ENCODE measurements around the gene MANBA.
"Not testable (repeated sequence)": the region's sequence is repeated elsewhere in the genome, so short reads cannot be mapped to it uniquely, and the experiment has no call there.

The MANBA gene

DNA sequence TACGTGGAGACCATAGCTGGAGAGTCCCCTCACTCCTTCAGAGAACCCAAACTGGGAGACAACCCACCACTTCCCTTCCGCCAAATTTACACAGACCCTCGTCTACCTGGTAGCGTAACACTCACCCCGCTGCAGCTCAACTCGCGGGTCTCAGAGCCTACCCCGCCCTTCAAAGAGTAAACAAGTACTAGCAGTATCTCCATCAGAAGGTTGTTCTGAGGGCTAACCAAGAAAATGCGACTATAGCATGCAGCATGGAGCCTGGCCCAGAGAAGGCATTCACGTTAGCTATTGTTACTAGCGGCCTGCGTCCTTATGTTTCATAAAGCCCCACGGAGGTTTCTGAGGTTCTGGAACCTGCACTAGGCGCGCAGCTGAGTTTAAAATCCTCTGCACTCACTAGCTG lies 531 bp upstream of the MANBA start:
- DNase-seq = no peak

DNA sequence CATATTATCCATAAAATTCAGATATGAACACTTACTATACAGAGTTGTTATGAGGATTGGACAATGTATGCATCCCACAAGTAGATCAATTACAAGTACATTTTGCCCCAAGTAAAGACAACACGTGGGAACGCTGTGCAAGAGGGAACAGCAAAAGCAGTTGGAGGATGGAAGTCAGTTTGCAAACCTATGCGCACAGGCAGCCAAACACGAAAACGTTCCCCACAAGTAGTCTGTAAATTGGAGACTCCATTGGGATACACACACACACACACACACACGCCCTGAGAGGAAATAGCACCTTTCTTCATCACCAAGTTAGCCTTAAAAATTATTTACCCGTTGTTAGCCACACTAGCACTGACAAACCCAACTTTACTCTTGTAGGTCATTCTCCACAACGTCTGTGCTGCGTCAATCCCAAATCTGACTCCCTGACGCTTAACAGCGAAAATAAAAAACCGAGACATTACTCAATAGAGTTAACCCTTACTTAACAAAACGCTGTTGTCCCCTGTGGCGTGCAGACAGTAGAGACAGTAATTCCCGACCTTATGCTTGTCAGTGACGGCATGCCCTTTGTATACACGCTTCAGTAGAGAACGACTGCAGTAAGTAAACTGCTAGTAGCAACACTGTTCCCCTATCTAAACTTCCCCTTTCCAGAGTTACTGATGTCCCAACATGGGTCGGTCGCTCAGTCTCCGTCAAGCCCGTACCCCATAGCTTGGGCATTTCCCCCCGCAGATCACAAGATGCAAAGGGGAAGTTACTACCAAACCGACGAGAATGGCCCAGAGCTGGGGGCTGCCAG lies 730 bp downstream of the MANBA start:
- peak; percentile 61 for DNase-seq

DNA sequence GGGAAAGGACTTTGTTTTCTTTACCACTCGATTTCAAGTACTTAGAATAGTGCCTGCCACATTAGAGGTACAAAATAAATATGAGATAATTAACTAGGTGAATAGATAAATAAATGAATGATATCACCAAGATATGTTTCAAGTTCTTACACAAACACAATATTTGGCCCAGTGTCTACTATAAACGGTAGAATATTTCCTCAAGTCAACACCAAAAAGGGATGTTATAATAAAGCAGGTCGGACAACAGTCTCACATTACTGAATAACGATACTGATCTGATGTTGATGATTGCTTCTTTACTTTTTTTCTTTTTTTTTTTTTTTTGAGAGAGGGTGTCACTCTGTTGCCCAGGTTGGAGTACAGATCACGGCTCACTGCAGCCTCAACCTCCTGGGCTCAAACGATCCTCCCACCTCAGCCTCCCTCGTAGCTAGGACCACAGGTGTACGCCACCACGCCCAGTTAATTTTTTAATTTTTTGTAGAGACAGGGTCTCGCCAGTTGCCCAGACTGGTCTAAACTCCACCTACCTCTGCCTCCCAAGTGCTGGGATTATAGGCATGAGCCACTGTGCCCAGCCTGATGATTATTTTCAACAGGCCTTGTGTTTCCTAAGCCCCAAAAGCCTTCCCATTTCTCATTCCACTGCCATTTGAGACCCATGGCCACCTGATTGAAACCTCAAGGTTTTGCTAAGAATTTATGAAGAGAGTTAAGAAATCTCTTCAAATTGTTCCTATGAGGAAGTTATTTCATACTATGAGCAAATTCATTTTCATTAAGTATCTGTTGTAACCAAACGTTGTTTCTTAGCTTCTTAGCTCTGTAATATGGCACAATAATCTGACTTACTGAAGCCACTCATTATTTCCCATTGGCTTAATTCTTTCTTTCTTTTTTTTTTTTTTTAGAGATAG lies 2.3 kb downstream of the MANBA start:
- no peak for DNase-seq

DNA sequence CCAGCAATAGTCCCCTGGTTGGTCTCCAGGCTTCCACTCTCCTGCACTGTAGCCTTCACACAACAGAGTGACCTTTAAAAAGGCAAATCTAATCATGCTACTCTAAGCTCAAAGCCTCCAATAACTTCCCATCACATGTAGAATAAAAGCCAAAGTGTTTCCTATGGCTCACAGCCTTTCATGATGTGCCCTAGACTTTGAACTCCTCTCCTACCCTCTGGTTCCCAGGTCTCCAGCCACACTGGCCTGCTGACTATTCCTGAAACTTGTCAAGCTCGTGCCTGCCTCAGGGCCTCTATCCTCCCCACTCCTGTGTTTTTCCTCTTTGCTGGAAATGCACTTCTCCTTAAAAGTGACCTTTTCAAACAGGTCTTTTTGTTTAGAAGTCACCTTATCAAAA lies 3.1 kb downstream of the MANBA start:
- no peak for DNase-seq

DNA sequence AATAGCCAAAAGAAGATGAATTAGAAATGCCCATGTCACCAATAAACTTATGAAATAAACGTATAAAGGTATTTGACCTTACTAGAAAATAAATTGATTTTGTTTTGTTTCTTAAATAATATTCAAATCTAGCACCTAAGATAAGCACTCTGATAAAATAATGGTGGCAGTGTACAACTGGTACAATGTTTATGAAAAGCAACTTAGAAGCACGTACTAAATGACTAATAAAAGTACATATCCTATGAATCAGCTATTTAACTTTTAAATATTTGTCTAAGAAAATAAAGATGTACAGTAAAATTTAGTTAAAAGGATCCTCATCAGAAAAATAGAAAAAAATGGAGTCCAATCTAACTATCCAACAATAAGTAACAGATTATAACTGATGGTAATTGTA lies 6.7 kb downstream of the MANBA start:
- DNase-seq = no peak

DNA sequence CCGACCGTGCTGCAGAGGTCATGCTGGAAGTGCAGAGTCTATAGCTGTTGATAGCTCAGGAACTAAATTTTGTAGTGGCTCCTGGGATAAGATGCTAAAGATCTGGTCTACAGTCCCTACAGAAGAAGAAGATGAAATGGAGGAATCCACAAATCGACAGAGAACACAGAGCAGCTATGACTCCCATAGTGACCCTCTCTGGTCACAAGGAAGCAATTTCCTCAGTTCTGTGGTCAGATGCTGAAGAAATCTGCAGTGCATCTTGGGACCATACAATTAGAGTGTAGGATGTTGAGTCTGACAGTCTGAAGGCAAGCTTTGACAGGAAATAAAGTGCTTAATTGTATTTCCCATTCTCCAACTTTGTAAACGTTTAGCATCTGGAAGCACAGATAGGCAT lies 8.8 kb downstream of the MANBA start:
- DNase-seq = no peak

DNA sequence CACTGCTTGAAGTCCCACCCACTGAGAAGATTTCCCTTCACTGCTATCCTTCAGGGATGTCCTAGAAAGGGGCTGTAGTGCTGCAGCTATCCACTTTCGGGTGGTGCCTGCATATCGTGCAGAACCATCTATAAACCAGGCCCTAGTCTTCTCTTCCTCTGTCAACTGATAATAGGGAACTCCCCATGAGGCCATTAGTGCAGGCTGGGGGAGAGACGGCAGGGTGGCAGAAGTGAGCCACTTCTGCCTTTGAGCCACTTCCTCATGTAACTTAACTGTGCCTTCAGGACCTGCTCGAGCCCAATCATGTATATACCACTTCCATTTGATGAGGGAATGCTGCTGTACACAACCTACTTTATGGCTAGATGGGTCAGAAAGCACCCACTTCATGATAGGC lies 17.4 kb downstream of the MANBA start:
- DNase-seq = peak; percentile 19

DNA sequence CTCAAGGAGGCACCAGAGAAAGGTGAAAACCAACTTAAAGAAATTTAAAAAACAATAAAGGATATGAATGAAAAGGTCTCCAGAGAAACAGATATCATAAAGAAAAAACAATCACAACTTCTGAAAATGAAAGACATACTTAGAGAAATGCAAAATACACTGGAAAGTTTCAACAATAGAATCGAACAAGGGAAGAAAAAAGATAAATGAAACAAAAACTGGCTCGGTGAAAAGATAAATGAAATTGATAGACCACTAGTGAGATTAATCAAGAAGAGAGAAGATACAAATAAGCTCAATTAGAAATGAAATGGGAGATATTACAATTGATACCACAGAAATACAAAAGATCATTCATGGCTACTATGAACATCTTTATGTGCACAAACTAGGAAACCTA lies 22.0 kb downstream of the MANBA start:
- not testable (repeated sequence) for DNase-seq

DNA sequence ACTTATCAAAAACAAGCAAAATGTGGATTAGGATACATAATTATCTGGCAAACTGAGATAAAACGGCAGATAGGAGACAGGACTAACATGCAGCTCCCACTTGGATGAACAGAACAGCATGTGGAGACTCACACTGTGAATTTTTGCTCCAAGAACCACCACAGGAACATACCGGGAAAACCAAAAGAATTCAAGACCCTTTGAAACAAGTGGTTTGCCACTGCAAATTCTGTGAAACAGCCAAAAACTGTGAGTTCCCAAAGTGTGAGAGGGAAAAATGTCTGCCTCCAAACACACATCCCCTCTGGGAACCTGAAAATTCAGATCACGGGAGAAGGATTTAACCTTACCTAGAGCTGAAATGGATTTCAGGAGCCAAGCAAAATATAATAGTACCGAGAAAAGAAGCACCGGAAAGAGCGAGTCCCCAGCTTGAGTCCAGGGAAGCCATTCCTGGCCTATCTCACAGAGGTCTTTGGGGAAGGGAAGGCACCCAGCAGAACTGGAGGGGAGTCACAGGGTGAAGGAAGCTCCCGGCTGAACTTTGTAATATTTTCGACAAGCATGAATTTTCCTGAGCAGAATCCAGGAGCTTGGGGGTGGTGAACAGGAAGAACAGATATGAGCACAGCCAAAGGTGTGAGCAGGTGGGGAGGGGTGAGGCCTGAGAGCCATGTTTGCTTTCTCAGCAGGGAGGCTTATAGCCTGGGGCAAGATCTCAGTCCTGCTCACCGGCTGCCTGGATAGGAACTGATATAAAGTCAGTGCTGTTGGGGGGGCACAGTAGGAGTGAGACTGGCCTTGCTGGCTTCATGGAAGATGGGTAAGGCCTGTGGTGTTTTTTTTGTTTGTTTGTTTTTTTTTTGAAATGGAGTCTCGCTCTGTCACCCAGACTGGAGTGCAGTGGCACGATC lies 23.9 kb downstream of the MANBA start:
- DNase-seq = no peak

DNA sequence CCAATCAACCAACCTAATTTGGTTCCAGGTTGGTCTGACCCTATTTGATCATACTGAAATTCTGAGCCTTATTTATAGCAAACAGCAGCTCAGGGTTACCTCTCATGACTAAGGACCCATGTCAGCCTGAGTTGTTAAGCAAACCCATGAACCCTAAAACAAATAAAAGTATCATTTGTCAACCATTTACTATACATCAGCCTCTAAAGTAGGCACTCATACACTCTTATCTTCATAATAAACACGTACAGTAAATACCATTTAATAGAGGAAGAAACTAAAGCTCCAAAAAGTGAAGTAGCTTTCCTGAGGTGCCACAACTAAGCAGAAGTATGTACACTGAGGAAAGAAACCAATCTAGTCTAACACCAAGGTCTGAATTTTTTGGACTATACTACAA lies 25.2 kb downstream of the MANBA start:
- no peak for DNase-seq

DNA sequence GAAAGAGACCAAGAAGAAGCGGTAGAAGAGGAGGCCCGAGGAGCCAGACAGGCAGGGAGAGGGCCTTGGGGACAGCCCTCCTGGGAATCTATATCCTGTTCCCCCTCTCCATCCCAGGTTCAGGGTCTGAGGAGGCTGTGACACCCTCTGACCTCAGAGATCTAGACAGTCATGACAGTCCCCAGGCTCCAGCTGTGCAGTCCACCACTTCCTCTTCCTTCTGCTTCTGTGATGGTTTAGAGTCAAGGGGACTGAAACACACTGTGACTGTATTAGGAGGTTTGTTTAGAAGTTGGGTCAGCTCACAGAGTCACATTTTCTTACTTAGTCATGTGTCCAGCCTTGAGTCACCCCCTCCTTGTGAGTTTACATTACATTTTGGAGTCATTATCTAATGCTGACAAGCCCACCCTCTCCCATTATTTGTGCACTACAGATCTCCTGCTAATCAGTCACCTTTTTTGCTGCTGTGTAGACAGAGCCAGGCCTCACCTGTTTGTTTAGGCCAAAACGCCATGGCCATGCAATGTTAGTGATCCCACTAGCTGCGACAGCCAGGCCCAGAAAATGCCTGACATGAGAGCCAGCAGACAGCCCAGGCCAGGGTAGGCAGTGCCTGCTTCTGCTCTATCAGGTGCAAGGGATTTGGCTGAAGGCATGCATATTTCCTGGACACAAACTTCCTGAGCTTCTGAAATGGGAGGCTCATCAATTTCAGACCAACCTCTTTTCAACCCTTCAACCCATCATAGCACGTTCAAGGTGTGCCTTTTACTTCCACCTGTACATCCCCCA lies 26.0 kb downstream of the MANBA start:
- peak; percentile 10 for DNase-seq

DNA sequence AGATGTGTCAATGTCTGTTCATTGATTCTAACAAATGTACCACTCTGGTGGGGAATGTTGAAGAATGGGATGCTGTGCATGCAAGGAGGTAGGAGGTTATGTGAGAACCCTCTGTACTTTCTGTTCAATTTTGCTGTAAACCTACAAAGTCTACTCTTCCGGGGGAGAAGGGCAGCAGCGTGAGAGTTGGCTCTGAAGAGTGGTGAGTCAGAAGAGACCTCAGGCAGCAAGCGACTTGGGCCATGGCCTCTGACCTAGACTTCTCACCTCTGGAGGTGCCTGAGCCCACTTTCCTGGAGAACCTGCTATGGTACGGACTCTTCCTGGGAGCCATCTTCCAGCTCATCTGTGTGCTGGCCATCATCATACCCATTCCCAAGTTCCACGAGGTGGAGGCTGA lies 26.7 kb downstream of the MANBA start:
- no peak for DNase-seq

DNA sequence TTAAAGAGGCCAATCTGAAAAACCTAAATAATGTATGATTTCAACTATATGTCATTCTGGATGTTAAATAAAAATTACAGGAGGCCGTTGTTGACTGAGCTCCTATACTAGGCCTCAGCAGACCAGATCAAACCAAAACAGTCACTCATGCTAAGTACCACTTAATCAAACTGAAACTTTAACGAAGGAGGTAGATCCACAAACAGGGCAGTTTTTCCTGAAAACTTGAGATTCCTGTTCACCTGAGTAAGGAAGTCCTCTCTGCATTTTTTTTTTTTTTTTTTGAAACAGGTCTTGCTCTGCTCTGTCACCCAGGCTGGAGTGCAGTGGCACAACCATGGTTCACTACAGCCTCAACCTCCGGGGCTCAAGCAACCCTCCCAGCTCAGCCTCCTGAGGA lies 27.7 kb downstream of the MANBA start:
- no peak for DNase-seq

DNA sequence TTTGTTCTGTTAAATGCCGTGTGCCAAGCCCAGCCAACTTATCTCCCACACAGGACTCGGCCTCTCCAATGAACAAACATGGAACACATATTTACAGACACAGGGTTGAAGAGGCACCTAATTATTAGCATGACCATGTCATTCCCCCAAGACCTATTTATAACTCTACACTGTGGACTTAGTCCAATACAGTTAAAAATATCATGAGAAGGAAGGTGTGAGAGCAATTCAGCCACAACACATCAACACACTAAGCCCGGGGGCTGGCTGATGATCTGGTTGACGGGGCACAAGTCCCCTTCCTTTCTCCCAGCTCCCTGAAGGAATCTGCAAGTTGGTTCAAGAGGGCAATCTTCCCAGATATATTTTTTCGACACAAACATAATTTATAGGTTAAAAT lies 28.1 kb downstream of the MANBA start:
- DNase-seq = no peak

DNA sequence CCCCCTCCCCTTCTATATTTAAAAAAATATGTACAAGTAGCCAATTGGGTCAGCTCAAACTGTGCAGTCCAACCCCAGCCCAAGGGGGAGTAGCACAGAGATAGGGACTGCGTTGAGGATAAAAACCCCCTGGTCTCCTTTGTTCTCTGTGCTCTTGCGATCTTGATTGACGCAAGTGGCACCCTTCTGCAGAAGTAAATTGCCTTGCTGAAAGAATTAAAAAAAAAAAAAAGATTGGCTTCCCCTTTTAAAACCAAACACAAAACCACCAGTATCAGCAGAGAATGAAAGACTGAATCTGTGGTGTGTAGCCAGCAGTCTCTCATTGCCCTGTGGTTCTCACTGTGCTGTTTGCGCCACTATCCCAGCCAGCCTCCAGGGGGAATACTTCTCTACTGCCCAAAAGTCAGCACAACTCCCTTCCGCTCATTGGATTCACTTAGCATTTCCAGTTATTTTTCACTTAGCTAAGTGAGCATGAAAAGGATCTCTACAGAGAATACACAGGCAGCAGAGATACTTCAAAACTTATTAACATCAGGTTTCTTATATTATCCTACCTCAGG lies 29.7 kb downstream of the MANBA start:
- DNase-seq = no peak

DNA sequence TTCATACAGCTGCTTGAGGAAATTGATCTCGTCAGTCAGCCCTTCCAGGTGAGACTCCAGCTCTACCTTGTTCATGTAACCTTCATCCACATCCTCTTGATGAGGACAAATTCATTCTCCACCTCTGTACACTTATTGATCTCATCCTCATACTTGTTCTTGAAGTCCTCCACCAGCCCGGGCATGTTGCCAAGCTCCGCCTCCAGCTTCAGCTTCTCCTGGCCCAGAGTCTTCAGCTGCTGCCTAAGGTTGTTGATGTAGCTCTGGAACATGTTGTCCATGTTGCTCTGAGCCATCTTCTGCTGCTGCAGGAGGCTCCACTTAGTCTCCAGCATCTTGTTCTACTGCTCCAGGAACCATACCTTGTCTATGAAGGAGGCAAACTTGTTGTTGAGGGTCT lies 31.3 kb downstream of the MANBA start:
- not testable (repeated sequence) for DNase-seq

DNA sequence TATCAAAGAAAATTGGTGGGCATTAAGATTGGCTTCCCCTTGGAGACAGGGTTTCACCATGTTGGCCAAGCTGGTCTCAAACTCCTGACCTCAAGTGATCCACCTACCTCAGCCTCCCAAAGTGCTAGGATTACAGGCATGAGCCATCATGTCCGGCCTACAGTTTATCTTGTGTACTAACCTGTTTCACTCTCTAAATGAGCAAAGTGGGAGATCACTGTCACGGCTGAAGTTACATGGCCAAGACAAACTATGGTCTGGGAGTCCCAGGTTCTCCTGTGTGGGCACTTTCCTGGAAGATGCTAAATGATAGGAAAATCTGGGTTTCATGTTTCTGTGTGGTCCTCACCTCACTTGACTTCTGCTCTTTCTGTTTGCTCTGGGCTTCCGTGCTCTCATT lies 33.8 kb downstream of the MANBA start:
- DNase-seq = not testable (repeated sequence)

DNA sequence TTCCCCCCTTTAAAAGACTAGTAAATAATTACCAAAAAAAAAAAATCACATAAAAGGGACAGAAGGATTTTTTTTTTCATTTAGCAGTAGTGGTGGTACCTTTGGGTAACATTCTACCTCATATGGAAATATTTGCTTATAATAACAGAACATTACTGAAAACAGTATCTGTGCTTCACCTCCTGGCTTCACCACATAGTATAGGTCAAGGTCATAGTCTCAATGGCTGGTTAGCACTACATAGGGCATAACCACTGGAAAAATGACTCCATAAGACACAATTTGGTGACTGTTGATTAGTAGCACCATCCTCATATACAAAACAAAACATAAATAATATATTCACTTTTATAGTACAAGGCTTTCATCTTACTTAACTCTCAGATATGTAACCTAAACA lies 34.7 kb downstream of the MANBA start:
- no peak for DNase-seq

DNA sequence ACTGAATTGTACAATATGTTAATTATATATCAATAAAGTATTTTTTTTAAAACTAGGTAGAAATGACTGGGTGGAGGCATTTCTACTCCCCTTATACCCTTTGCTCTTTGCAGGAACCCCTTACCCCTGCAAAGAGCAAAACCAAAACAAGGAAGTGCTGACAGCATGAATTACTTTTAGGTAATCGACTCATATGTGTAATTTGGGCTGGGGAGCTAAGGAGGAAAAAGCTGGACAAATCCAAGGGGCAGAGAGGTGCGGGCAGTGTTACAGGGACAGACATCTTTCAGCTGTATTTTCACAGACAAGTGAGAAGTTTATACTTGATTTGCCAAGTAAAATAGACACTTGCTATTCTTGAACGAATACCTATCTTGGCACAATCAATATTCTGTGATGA lies 35.5 kb downstream of the MANBA start:
- DNase-seq = no peak

DNA sequence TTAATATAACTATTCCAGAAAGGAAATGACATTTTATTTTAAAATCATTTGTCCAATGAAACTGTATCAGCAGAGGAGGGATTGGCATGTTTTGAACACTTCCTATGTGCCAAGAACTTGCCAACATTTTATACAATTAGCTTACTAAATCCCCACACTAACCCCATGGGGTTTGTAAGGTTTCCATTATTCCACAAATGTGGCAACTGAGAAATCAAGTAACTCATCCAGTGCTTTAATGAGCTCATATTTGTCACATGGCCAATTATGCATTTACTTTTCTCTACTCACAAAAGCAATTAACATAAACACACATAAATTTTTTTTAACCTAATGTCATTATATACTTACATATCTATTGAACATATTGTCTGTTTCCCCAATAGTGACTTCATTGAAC lies 37.3 kb downstream of the MANBA start:
- no peak for DNase-seq

DNA sequence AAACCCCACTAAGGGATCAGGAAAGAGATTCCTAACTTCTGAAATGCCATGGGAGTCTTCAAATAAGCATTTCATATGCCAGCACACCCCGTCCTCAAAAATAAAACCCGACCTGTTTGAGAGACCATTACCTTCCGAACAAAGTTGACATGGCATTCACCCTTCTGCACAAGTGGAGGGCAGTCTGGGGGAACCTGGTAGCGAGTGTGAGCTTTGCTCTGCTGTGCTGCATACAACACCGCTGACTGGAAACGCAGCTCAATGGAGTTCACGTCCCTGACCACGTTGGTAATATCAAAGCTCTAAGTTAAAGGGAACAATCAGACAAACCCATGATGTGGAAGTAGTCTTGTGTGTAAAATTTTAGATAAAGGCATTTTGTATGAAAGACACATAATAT lies 38.0 kb downstream of the MANBA start:
- no peak for DNase-seq
